ENCODE results near the gene GIN1.
"Not testable (repeated sequence)": the region's sequence is repeated elsewhere in the genome, so short reads cannot be mapped to it uniquely, and the experiment has no call there.

Gene GIN1

GRCh38 chr5:103119765-103120606 is at the start of gene GIN1, which contains the start of gene PPIP5K2:
GIN1 (minus strand) TSS chr5:103120138; CDS start chr5:103108707, 11,431 bp downstream.
PPIP5K2 (plus strand) TSS chr5:103120301; CDS start chr5:103129590, 9,289 bp downstream.
- DNase-seq (ENCODE audit: low read depth in 3 of 3) = peak; percentile 89 to 95 (median 90)

- DNase-seq (ENCODE audit: low read depth in 3 of 3) = no peak
These were observed 46.8 kb upstream of the GIN1 start for GRCh38 chr5:103166706-103167105.

GRCh38 chr5:103151156-103151555 is 31.2 kb upstream of the GIN1 start:
- DNase-seq (ENCODE audit: low read depth in 3 of 3) = no peak

- no peak for DNase-seq (ENCODE audit: low read depth in 3 of 3)
These were observed 28.3 kb upstream of the GIN1 start for GRCh38 chr5:103148213-103148612.

- DNase-seq (ENCODE audit: low read depth in 3 of 3) = no peak
These were observed 25.3 kb upstream of the GIN1 start for GRCh38 chr5:103145196-103145595.

GRCh38 chr5:103142132-103142531 is 22.2 kb upstream of the GIN1 start:
- DNase-seq (ENCODE audit: low read depth in 3 of 3) = not testable (repeated sequence)

- peak; percentile 56 to 74 (median 59) for DNase-seq (ENCODE audit: low read depth in 3 of 3)
These were observed 19.4 kb upstream of the GIN1 start for GRCh38 chr5:103139264-103139865.

GRCh38 chr5:103138202-103138690 is 18.3 kb upstream of the GIN1 start:
- no peak for DNase-seq (ENCODE audit: low read depth in 3 of 3)

GRCh38 chr5:103135461-103135860 is 15.5 kb upstream of the GIN1 start:
- DNase-seq (ENCODE audit: low read depth in 3 of 3) = no peak

GRCh38 chr5:103133231-103133630 is 13.3 kb upstream of the GIN1 start:
- DNase-seq (ENCODE audit: low read depth in 3 of 3) = no peak

- no peak for DNase-seq (ENCODE audit: low read depth in 3 of 3)
These were observed 12.7 kb upstream of the GIN1 start for GRCh38 chr5:103132684-103133083.

GRCh38 chr5:103128202-103128601 is 8.3 kb upstream of the GIN1 start:
- no peak for DNase-seq (ENCODE audit: low read depth in 3 of 3)

- no peak for DNase-seq (ENCODE audit: low read depth in 3 of 3)
These were observed 7.4 kb upstream of the GIN1 start for GRCh38 chr5:103127292-103127817.

GRCh38 chr5:103126557-103126956 is 6.6 kb upstream of the GIN1 start:
- DNase-seq (ENCODE audit: low read depth in 3 of 3) = no peak

GRCh38 chr5:103122242-103122641 is 2.3 kb upstream of the GIN1 start:
- DNase-seq (ENCODE audit: low read depth in 3 of 3) = no peak

GRCh38 chr5:103120607-103121200 is 766 bp upstream of the GIN1 start:
- peak in 1 of 3 donors; percentile 5 for DNase-seq (ENCODE audit: low read depth in 3 of 3)

- DNase-seq (ENCODE audit: low read depth in 3 of 3) = no peak
These were observed 721 bp downstream of the GIN1 start for GRCh38 chr5:103119070-103119764.

- DNase-seq (ENCODE audit: low read depth in 3 of 3) = no peak
These were observed 2.4 kb downstream of the GIN1 start for GRCh38 chr5:103117471-103117991.

GRCh38 chr5:103114440-103114839 is 5.5 kb downstream of the GIN1 start:
- no peak for DNase-seq (ENCODE audit: low read depth in 3 of 3)

- no peak for DNase-seq (ENCODE audit: low read depth in 3 of 3)
These were observed 7.0 kb downstream of the GIN1 start for GRCh38 chr5:103112910-103113309.

- DNase-seq (ENCODE audit: low read depth in 3 of 3) = no peak
These were observed 8.5 kb downstream of the GIN1 start for GRCh38 chr5:103111468-103111867.

Data from stimulated activated CD4-positive, alpha-beta T cell treated with anti-CD3 and anti-CD28 coated beads, TNF-alpha, amount 100 ng/mL, for 48 hours (primary cell).